Body of pancreas (tissue), 4 donors: ENCODE measurements around the gene PTPRN2. TPM values are rescaled to one million over a fixed set of nuclear protein-coding genes. Genes with fewer than 3 reads are reported as not detected.
"Not testable (repeated sequence)": the region's sequence is repeated elsewhere in the genome, so short reads cannot be mapped to it uniquely, and the experiment has no call there.

Experiments
- ATAC-seq: fragments of 150-250 bp; one replicate; pipeline ENCODE4 v1.9.1; 2016
- DNase-seq, 4 donors: peaks; one replicate each; pipeline ENCODE4 v3.0.0-alpha.2; 2019
- H3K27ac ChIP-seq, 4 donors: fragments of 200-600 bp; sonication (generic); 1 replicate in 3 of 4; 2 replicates in 1 of 4; pipeline versions ENCODE4 v1.5.1 to v1.6.1; 2016 to 2019; ENCODE audit warnings: mild to moderate bottlenecking in 1 of 4, mixed read lengths in 1 of 4, moderate library complexity in 1 of 4
- H3K27me3 ChIP-seq, 2 donors: fragments of 200-600 bp; sonication (generic); one replicate each; pipeline ENCODE4 v1.6.0; 2016; ENCODE audit warnings: mild to moderate bottlenecking in 1 of 2
- H3K36me3 ChIP-seq, 2 donors: fragments of 200-600 bp; sonication (generic); replicated peaks in 1 of 2; 2 replicates each; pipeline ENCODE4 v1.5.1; 2016; ENCODE audit warnings: low read depth in 2 of 2; ENCODE audit not compliant: insufficient read depth in 1 of 2
- H3K4me1 ChIP-seq: fragments of 200-600 bp; sonication (generic); one replicate; pipeline ENCODE4 v1.6.0; 2016
- H3K4me3 ChIP-seq, 2 donors: fragments of 200-600 bp; sonication (generic); 1 replicate in 1 of 2; 2 replicates in 1 of 2; pipeline ENCODE4 v1.5.1; 2016 to 2019
- H3K9me3 ChIP-seq, 3 donors: fragments of 200-600 bp; sonication (generic); 1 replicate in 2 of 3; 2 replicates in 1 of 3; pipeline ENCODE4 v1.5.1; 2016
- CTCF ChIP-seq, 7 experiments: fragments of 450-650 bp in 4 of 7; fragments of 200-600 bp in 3 of 7; sonication (generic) in 3 of 7; IDR thresholded peaks; one replicate each; pipeline ENCODE4 v1.5.1; 2016 to 2019; ENCODE audit warnings: antibody characterized with exemption in 7 of 7
- POLR2A ChIP-seq, 3 donors: fragments of 450-650 bp; IDR thresholded peaks; one replicate each; pipeline ENCODE4 v1.6.1; 2016; ENCODE audit warnings: antibody characterized with exemption in 3 of 3, mild to moderate bottlenecking in 2 of 3
- WGBS, 2 donors: methylation state at CpG; one replicate each; pipeline ENCODE4 v1.1.5; 2017; 5-methylcytosine and 5-hydroxymethylcytosine counted together
- intact Hi-C: fragments of 100-400 bp; cut with DNase I; formaldehyde crosslinking; loops from one replicate; pipeline ENCODE4 v1.15.1; 2023
- total RNA-seq, 2 donors: library from RNA; depleted of rRNA; stranded (reverse); fragments of >200 nt; gene quantifications; one replicate each; pipeline ENCODE4 v1.1.0, GENCODE V29; 2016

PTPRN2 gene
- total RNA-seq, 2 donors from 2014 or later: 31.6 to 76.1 TPM

- no peak for TF ChIP-seq POLR2A (IDR thresholded peaks at IDR 0.05)
- no peak for TF ChIP-seq CTCF (IDR thresholded peaks at IDR 0.05)
- H3K27me3 ChIP-seq: no peaks in the 10 kb centered on the region
- no peaks in the 10 kb centered on the region for H3K9me3 ChIP-seq
- intact Hi-C loops: no loop called here
- H3K36me3 ChIP-seq: no peaks in the 10 kb centered on the region
- DNase-seq (no peak), ATAC-seq (no peak)
- 87 to 94% methylated on average over 9 of the region's 9 CpGs for WGBS, 2 donors
- H3K4me1 ChIP-seq: no peaks in the 10 kb centered on the region
- H3K4me3 ChIP-seq: no peak overlapping the region
- no peak overlapping the region for H3K27ac ChIP-seq
These were observed 860.9 kb downstream of the PTPRN2 start for GRCh38 chr7:157726764-157727163.

GRCh38 chr7:157725312-157725711, 862.3 kb downstream of the PTPRN2 start:
- 70 to 73% methylated on average over 8 of the region's 10 CpGs for WGBS, 2 donors
- H3K36me3 ChIP-seq, ATAC-seq, intact Hi-C loops, H3K4me1 ChIP-seq, DNase-seq, H3K9me3 ChIP-seq, H3K4me3 ChIP-seq, H3K27me3 ChIP-seq, H3K27ac ChIP-seq: not testable (repeated sequence)

- ATAC-seq: no peak
- no peaks in the 10 kb centered on the region for H3K27me3 ChIP-seq
- no peak overlapping the region for H3K4me3 ChIP-seq
- no peaks in the 10 kb centered on the region for H3K36me3 ChIP-seq
- no peaks in the 10 kb centered on the region for H3K9me3 ChIP-seq
- DNase-seq: no peak
- no peak overlapping the region for H3K27ac ChIP-seq
- WGBS, 2 donors: 76% methylated on average over 10 of the region's 10 CpGs
- intact Hi-C loops: no loop called here
- no peak for TF ChIP-seq CTCF (IDR thresholded peaks at IDR 0.05)
- TF ChIP-seq POLR2A (IDR thresholded peaks at IDR 0.05): no peak
- H3K4me1 ChIP-seq: no peaks in the 10 kb centered on the region
These were observed 864.4 kb downstream of the PTPRN2 start for GRCh38 chr7:157723205-157723604.

- Histone ChIP-seq H3K27me3 (no peaks in the 10 kb centered on the region), H3K4me3 (no peak overlapping the region), H3K9me3 (no peaks in the 10 kb centered on the region), H3K4me1 (no peaks in the 10 kb centered on the region), H3K36me3 (no peaks in the 10 kb centered on the region), H3K27ac (no peak overlapping the region)
- DNase-seq: peak in 1 of 4 donors; percentile 7
- intact Hi-C loops: no loop called here
- ATAC-seq: no peak
- no peak for TF ChIP-seq CTCF (IDR thresholded peaks at IDR 0.05)
- WGBS, 2 donors: 85% methylated on average over 22 to 30 of the region's 32 CpGs
These were observed 865.2 kb downstream of the PTPRN2 start for GRCh38 chr7:157722137-157723060.

GRCh38 chr7:157721468-157722136, 866.0 kb downstream of the PTPRN2 start:
- Histone ChIP-seq H3K27me3 (no peaks in the 10 kb centered on the region), H3K9me3 (no peaks in the 10 kb centered on the region), H3K4me3 (no peak overlapping the region), H3K36me3 (no peaks in the 10 kb centered on the region), H3K4me1 (no peaks in the 10 kb centered on the region), H3K27ac (no peak overlapping the region)
- TF ChIP-seq POLR2A (IDR thresholded peaks at IDR 0.05) (no peak), CTCF (IDR thresholded peaks at IDR 0.05) (no peak)
- 86 to 89% methylated on average over 9 to 26 of the region's 26 CpGs for WGBS, 2 donors
- DNase-seq: no peak
- intact Hi-C loops: no loop called here
- ATAC-seq: no peak
